Endothelial cell of umbilical vein (primary cell): ENCODE data around the gene RNF150. TPM values are rescaled to one million over a fixed set of nuclear protein-coding genes. Genes with fewer than 3 reads are reported as not detected.

Experiments used
- BruUV-seq: library from RNA; stranded (reverse); fragments of 400-500 nt; replicated peaks from 2 replicates; lab custom pipeline; 2021; lab: Mats Ljungman, UMichigan
- CTCF ChIA-PET: fragments of 300-600, 350-600 bp; sonication (Branson Sonifier 250); formaldehyde crosslinking; loops from one replicate; lab custom pipeline; 2021; ENCODE audit warnings: antibody characterized with exemption, inconsistent platforms; lab: Charles Lee
- POLR2A ChIA-PET: fragments of 300-600, 350-600 bp; sonication (Branson Sonifier 250); formaldehyde crosslinking; loops from one replicate; lab custom pipeline; 2021; ENCODE audit warnings: antibody characterized with exemption, inconsistent platforms; lab: Charles Lee
- DNase-seq: peaks from one replicate; pipeline ENCODE4 v3.0.0-alpha.2; 2011; ENCODE audit warnings: low read depth, low spot score
- FAIRE-seq: peaks from 2 replicates; lab custom pipeline; 2011; peaks lifted over from hg19 to GRCh38; lab: Jason Lieb, UNC
- H2AFZ ChIP-seq: 2 replicates; pipeline ENCODE4 v1.6.0; 2012; ENCODE audit warnings: low read depth, low read length, control low read depth, inconsistent platforms
- H3K27ac ChIP-seq: 2 replicates; pipeline ENCODE4 v1.5.1; 2011; ENCODE audit warnings: low read depth, mild to moderate bottlenecking, control low read depth, low read length, moderate library complexity; ENCODE audit not compliant: insufficient read depth
- H3K27me3 ChIP-seq, 2 experiments: 2 replicates each; pipeline versions ENCODE4 v1.6.0 to v1.6.1; 2011; ENCODE audit warnings: low read length in 2 of 2, mixed read lengths in 1 of 2; ENCODE audit not compliant: control insufficient read depth in 2 of 2, insufficient read depth in 2 of 2
- H3K36me3 ChIP-seq, 2 experiments: 2 replicates in 1 of 2; 3 replicates in 1 of 2; pipeline ENCODE4 v1.5.1; 2011; ENCODE audit warnings: low read length in 2 of 2, mild to moderate bottlenecking in 1 of 2, moderate library complexity in 1 of 2; ENCODE audit not compliant: control insufficient read depth in 2 of 2, insufficient read depth in 2 of 2; ENCODE audit errors: extremely low read depth in 1 of 2
- H3K4me1 ChIP-seq: 3 replicates; pipeline ENCODE4 v1.5.1; 2011; ENCODE audit warnings: mild to moderate bottlenecking, low read length; ENCODE audit not compliant: control insufficient read depth, insufficient read depth; ENCODE audit errors: extremely low read depth
- H3K4me2 ChIP-seq: 2 replicates; pipeline ENCODE4 v1.6.1; 2011; ENCODE audit warnings: low read length, control low read depth, mixed read lengths; ENCODE audit not compliant: insufficient read depth
- H3K4me3 ChIP-seq, 3 experiments: fragments of 200-600 bp in 1 of 3; sonication (generic), shearing (Covaris generic) in 1 of 3; replicated peaks in 1 of 3; 2 replicates each; pipeline ENCODE4 v1.5.1; 2011 to 2016; ENCODE audit warnings: control low read depth in 3 of 3, low read length in 3 of 3, mild to moderate bottlenecking in 2 of 3, inconsistent platforms in 1 of 3, low read depth in 1 of 3, moderate library complexity in 1 of 3; ENCODE audit not compliant: insufficient read depth in 1 of 3
- H3K79me2 ChIP-seq: 2 replicates; pipeline ENCODE4 v1.6.0; 2012; ENCODE audit warnings: low read length, inconsistent platforms; ENCODE audit not compliant: control insufficient read depth, insufficient read depth
- H3K9ac ChIP-seq: replicated peaks from 2 replicates; pipeline ENCODE3; 2011; ENCODE audit warnings: low read length, control low read depth; ENCODE audit not compliant: insufficient read depth; ENCODE audit errors: extremely low read depth
- H3K9me1 ChIP-seq: replicated peaks from 3 replicates; pipeline ENCODE4 v1.6.0; 2011; ENCODE audit warnings: mild to moderate bottlenecking, low read length; ENCODE audit not compliant: control insufficient read depth, insufficient read depth; ENCODE audit errors: extremely low read depth
- H3K9me3 ChIP-seq: replicated peaks from 2 replicates; pipeline ENCODE4 v1.5.1; 2012; ENCODE audit warnings: low read length, inconsistent platforms; ENCODE audit not compliant: control insufficient read depth, insufficient read depth
- H4K20me1 ChIP-seq: replicated peaks from 2 replicates; pipeline ENCODE3; 2011; ENCODE audit warnings: mild to moderate bottlenecking, low read length; ENCODE audit not compliant: control insufficient read depth, insufficient read depth; ENCODE audit errors: extremely low read depth
- EZH2 ChIP-seq: IDR thresholded peaks from 2 replicates; pipeline ENCODE4 v1.6.1; 2012; ENCODE audit warnings: borderline replicate concordance, low read depth, mild to moderate bottlenecking, moderate library complexity, low read length, inconsistent platforms; ENCODE audit not compliant: severe bottlenecking
- FOS ChIP-seq: IDR thresholded peaks from 2 replicates; pipeline ENCODE4 v1.6.1; 2011; ENCODE audit warnings: mild to moderate bottlenecking, low read length, moderate library complexity, borderline replicate concordance; ENCODE audit not compliant: insufficient read depth
- GATA2 ChIP-seq: IDR thresholded peaks from 2 replicates; pipeline ENCODE4 v1.7.0; 2011; ENCODE audit warnings: low read depth, mild to moderate bottlenecking, moderate library complexity, mixed read lengths, low read length; ENCODE audit not compliant: insufficient read length, insufficient read depth
- JUN ChIP-seq: IDR thresholded peaks from 2 replicates; pipeline ENCODE4 v1.6.1; 2011; ENCODE audit warnings: borderline replicate concordance, low read depth; ENCODE audit not compliant: insufficient read length, insufficient read depth
- MYC ChIP-seq: IDR thresholded peaks from one replicate; pipeline ENCODE4 v1.6.1; 2011; ENCODE audit warnings: mild to moderate bottlenecking, low read depth, low read length
- POLR2A ChIP-seq: IDR thresholded peaks from 2 replicates; pipeline ENCODE4 v1.6.1; 2012; ENCODE audit warnings: low read depth, mild to moderate bottlenecking, control low read depth, low read length
- POLR2AphosphoS5 ChIP-seq: IDR thresholded peaks from 2 replicates; pipeline ENCODE4 v1.6.1; 2012; ENCODE audit warnings: low read depth, mild to moderate bottlenecking, control low read depth, low read length, moderate library complexity; ENCODE audit not compliant: insufficient read depth
- dilution Hi-C: fragments of 300-500 bp; cut with MboI; formaldehyde crosslinking; loops from one replicate; pipeline ENCODE4 v1.15.0; 2019; ENCODE audit warnings: low sequenced_read_pairs; ENCODE audit not compliant: extremely low pct_ligation_motif_present
- intact Hi-C: fragments of 100-400 bp; cut with micrococcal nuclease; formaldehyde crosslinking; loops from one replicate; pipeline ENCODE4 v1.10.0; 2022
- polyA plus RNA-seq, 4 experiments: library from polyadenylated mRNA; depleted of rRNA in 3 of 4; stranded (reverse) in 3 of 4; unstranded in 1 of 4; fragments of >200 nt; gene quantifications; 2 replicates each; pipeline versions ENCODE4 v1.2.1 to v1.2.3, GENCODE V29; 2011 to 2012; ENCODE audit warnings: missing spikeins in 1 of 4
- total RNA-seq: library from RNA; stranded (reverse); gene quantifications from 2 replicates; pipeline ENCODE4 v1.2.3, GENCODE V29; 2021
- TF ChIP-seq, protein P1 (sequence below): IDR thresholded peaks from 2 replicates; pipeline ENCODE4 v1.6.1; 2011; ENCODE audit not compliant: insufficient read depth, insufficient read length
- TF ChIP-seq, protein P2 (sequence below), 2 donors: IDR thresholded peaks; 1 replicate in 1 of 2; 2 replicates in 1 of 2; pipeline ENCODE4 v1.5.1; 2011; ENCODE audit warnings: low read length in 2 of 2, mild to moderate bottlenecking in 2 of 2, moderate library complexity in 2 of 2, control low read depth in 1 of 2, inconsistent platforms in 1 of 2, low read depth in 1 of 2; ENCODE audit not compliant: insufficient read depth in 1 of 2; ENCODE audit errors: extremely low read depth in 1 of 2

RNF150 gene
- total and polyA plus RNA-seq, 2 donors (not counting 3 experiments of a cell fraction or from before 2014, with no cell fraction given), result 0.33 to 0.35 TPM

DNA sequence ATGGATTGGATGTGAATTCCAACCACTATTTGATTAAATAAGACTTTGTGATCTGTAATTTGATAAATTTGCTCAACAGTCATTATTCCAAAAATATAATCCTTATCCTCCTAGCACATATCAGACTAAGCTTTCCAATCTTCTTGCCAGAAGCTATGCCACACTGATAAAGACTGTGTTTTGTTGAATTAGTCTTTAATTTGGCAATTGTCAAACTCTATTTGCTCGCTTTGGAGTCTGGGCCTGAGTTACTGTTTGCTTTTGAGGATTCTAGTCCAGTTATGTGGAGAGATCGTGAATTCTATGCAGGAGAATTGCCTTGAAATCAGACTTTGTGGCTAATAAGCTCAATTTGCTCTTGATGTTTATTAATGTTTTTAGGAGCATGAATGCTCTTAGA lies 10.9 kb upstream of the RNF150 start:
- no peaks in the 10 kb centered on the region for H4K20me1 ChIP-seq
- no peak for FAIRE-seq
- no peak overlapping the region for H3K27ac ChIP-seq
- no peak overlapping the region for H2AFZ ChIP-seq
- no peak overlapping the region for H3K4me3 ChIP-seq
- H3K27me3 ChIP-seq, result peaks cover 0 to 4% of the 10 kb centered on the region in 2 experiments
- dilution Hi-C loops (no loop called here), intact Hi-C loops (no loop called here)
- no peaks in the 10 kb centered on the region for H3K9me1 ChIP-seq
- BruUV-seq, result no TSS peak
- POLR2A ChIA-PET, result no interaction called here
- H3K4me1 ChIP-seq, result no peaks in the 10 kb centered on the region
- no peaks in the 10 kb centered on the region for H3K36me3 ChIP-seq
- no peak for DNase-seq
- H3K9me3 ChIP-seq, result no peaks in the 10 kb centered on the region
- H3K79me2 ChIP-seq, result no peaks in the 10 kb centered on the region
- CTCF ChIA-PET, result interaction anchor here (0.7 to 4.1 kb wide), 2 partner anchors 10 to 1040 kb away, joined by 3 to 18 read pairs; partner anchors contain the start of gene RNF150
- H3K4me2 ChIP-seq, result no peak overlapping the region
- no peak for TF ChIP-seq FOS
- no peak for TF ChIP-seq JUN
- TF ChIP-seq, protein P1, sequence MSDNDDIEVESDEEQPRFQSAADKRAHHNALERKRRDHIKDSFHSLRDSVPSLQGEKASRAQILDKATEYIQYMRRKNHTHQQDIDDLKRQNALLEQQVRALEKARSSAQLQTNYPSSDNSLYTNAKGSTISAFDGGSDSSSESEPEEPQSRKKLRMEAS, result no peak
- TF ChIP-seq GATA2, result no peak
- TF ChIP-seq MYC, result no peak
- TF ChIP-seq POLR2AphosphoS5, result no peak
- no peak for TF ChIP-seq POLR2A
- TF ChIP-seq, protein P2, sequence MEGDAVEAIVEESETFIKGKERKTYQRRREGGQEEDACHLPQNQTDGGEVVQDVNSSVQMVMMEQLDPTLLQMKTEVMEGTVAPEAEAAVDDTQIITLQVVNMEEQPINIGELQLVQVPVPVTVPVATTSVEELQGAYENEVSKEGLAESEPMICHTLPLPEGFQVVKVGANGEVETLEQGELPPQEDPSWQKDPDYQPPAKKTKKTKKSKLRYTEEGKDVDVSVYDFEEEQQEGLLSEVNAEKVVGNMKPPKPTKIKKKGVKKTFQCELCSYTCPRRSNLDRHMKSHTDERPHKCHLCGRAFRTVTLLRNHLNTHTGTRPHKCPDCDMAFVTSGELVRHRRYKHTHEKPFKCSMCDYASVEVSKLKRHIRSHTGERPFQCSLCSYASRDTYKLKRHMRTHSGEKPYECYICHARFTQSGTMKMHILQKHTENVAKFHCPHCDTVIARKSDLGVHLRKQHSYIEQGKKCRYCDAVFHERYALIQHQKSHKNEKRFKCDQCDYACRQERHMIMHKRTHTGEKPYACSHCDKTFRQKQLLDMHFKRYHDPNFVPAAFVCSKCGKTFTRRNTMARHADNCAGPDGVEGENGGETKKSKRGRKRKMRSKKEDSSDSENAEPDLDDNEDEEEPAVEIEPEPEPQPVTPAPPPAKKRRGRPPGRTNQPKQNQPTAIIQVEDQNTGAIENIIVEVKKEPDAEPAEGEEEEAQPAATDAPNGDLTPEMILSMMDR (IDR thresholded peaks at IDR 0.05; ENCODE audit: extremely low read depth in 1 of 2, insufficient read depth in 1 of 2, low read depth in 1 of 2, low read length in 2 of 2), result no peak
- TF ChIP-seq EZH2, result no peak
- H3K9ac ChIP-seq, result no peak overlapping the region
